22Rv1 (cell line): ENCODE results near the gene ROGDI.

Experiments
- H3K27ac ChIP-seq: fragments of 450-650 bp; 2 replicates; pipeline ENCODE4 v1.5.1; 2017
- ZFX ChIP-seq: fragments of 450-650 bp; IDR thresholded peaks from 2 replicates; pipeline ENCODE4 v1.6.1; 2017; ENCODE audit warnings: antibody characterized with exemption, borderline replicate concordance
- TF ChIP-seq, protein P1 (sequence below): fragments of 450-650 bp; IDR thresholded peaks from 2 replicates; pipeline ENCODE4 v1.5.1; 2017; ENCODE audit warnings: mild to moderate bottlenecking

ROGDI gene

DNA sequence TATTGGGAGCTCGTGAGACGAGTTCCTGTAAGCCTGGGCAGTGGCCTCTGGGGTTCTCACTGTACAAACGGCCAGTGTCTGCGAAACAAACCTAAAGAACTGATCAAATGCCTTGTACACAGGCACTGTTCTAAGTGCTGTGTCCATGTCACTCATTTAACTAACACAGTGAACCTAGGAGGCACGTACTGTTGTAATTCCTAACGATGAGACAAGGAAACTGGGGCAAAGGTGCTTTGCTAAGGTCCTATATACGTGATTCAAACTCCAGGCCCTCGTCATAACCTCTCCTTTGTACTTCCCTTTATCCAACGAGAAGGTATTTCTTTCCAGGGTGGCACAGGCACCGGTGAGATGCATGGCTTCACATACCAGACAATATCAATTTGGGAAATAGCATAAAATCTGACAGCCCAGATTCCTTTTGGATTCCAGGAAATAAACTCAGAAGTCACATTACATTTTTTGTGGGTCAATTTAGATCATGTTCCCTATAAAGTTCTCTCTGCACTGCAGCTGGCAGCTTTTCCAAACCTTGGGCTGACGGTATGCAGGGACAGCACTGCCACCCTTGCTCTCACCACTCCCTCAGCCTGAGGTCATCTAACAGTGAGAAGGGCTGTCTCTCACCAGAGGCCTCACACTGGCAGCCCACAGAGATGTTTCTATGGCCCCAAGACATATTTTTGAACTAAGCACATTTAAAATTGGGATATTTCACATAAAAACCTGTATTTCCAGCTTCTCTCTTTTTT, 26.3 kb upstream of the ROGDI start:
- no peak overlapping the region for H3K27ac ChIP-seq
- TF ChIP-seq, protein P1, sequence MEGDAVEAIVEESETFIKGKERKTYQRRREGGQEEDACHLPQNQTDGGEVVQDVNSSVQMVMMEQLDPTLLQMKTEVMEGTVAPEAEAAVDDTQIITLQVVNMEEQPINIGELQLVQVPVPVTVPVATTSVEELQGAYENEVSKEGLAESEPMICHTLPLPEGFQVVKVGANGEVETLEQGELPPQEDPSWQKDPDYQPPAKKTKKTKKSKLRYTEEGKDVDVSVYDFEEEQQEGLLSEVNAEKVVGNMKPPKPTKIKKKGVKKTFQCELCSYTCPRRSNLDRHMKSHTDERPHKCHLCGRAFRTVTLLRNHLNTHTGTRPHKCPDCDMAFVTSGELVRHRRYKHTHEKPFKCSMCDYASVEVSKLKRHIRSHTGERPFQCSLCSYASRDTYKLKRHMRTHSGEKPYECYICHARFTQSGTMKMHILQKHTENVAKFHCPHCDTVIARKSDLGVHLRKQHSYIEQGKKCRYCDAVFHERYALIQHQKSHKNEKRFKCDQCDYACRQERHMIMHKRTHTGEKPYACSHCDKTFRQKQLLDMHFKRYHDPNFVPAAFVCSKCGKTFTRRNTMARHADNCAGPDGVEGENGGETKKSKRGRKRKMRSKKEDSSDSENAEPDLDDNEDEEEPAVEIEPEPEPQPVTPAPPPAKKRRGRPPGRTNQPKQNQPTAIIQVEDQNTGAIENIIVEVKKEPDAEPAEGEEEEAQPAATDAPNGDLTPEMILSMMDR, result no peak
- no peak for TF ChIP-seq ZFX

DNA sequence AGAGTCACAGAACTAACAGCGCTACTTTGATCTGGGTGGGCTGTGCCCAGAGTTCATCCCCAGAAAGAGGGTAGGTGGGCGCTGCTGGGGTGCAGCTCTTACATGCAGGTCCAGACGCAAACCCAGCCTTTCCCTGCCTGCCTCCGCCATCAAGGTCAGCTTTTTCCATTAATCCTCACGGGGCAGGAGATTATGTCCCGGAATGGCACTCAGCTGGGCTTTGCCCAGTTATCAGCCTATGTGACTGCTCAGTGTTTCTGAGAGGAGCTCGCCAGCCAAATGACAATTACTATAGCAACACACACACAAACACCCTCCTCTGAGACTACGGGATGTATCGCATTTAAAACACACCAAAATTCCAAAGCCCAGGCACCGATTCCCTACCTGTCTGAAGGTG, 24.5 kb upstream of the ROGDI start:
- no peak overlapping the region for H3K27ac ChIP-seq
- TF ChIP-seq ZFX, result no peak
- TF ChIP-seq, protein P1, result no peak

DNA sequence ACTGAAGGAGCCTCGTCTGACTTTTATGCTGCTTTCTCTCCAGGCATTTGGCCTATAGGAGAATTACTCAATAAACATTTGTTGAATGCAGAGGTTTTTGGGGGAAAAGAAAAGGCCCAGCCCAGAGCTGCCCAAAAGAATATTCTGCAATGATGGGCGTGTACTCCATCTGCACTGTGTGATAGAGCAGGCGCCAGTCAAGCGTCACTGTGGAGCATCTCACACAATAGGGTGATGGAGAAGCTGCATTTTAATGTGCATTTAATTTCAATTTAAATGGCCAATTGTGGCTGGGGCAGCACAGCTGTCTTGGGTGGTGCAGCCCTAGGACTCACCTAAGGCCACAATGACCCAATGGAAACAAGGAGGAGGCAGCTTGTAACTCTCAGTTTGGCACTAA, 24.1 kb upstream of the ROGDI start:
- TF ChIP-seq, protein P1, result no peak
- TF ChIP-seq ZFX, result no peak
- no peak overlapping the region for H3K27ac ChIP-seq

DNA sequence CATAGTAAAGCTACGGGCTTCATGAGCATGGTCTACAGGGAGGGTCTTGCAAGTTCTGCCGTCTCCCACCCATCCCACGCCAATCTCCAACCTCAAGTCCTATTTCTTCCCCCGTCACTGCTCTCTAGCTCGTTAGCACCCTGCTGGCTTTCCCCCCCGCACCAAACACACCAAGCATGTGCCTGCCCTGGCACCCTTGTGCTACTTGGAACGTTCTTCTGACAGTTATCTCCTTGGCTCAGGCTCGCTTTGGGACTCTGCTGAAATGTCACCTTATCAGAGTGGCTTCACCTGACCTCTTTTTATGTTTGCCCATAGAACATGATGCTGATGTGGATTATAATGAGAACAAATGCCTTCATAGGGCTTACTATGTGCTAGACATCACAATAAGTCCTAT, 22.8 kb upstream of the ROGDI start:
- TF ChIP-seq, protein P1, result no peak
- TF ChIP-seq ZFX, result no peak
- no peak overlapping the region for H3K27ac ChIP-seq

DNA sequence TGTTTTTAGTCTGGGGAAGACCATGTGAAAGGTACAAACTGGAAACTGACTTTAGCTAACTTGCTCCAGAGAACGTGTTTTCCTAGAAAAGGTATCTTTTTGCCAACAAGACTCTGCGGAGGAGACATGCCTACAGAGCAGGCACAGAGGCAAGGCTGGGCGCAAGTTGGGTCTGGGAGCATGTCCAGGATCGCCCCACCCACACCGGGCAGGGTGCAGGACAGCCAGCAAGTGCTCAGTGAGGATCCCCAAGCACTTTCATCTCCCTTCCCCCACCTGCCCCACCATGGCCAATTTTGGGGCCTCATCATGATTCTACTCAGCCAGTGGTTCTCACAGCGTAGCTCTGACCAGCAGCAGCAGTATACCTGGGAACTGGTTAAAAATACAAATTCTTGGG, 18.2 kb upstream of the ROGDI start:
- H3K27ac ChIP-seq, result no peak overlapping the region
- no peak for TF ChIP-seq ZFX
- TF ChIP-seq, protein P1, result no peak

DNA sequence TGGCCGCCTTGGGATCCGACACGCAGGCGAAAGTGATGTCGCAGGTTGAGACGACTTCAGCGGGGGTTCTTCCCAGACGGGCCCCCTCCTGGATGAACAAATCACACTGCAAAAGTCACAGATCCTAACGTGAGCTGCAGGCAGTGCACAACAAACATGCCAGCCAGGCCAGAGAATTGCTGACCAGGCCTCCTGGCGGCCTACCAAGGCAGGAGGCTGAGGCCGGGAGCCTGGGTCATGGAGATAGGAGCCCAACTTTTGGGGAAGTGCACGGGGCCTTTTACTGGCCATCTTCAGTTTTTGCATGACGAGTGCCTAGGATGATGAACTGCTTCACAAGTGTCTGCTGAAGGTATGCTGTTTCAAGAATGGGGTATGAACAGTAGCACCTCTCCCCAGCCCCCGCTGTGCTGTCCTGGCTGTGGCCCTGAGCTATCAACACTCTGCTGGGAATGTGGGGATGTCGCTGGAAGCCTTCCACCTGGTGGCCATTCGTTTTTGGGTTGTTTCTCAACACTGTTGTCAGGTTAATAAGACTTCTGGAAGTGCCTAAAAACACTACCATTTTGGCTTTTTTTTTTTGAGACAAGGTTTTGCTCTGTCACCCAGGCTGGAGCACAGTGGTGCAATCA, 12.2 kb upstream of the ROGDI start:
- TF ChIP-seq, protein P1, result no peak
- TF ChIP-seq ZFX, result no peak
- H3K27ac ChIP-seq, result no peak overlapping the region

DNA sequence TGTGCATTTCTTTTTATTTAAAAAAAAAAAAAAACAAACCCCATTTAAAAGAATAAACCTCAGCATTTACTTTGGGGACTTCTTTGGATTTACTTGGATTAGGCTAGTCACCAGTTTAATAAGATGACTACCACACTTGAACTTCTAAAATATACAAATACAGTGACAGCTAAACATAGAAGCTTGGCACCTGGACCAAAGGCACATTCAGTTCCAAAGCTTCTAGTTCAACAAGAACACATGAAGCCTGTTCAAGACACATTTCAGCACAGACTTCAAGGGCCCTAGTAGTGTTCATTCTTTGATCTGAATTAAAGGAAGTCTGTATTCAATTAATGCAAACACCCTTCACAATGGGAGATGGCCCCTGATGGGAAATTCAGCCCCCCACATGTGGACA, 11.6 kb upstream of the ROGDI start:
- H3K27ac ChIP-seq, result no peak overlapping the region
- TF ChIP-seq, protein P1, result no peak
- TF ChIP-seq ZFX, result no peak
